Memory B cell (primary cell): ENCODE measurements around the gene RTEL1.
"Not testable (repeated sequence)": the region's sequence is repeated elsewhere in the genome, so short reads cannot be mapped to it uniquely, and the experiment has no call there.

ENCODE experiments used
- ATAC-seq: fragments of 150-1000 bp; cut with Tn5 transposase; 2 replicates; pipeline ENCODE4 v1.10.0; 2021; ENCODE audit warnings: low read depth, mild to moderate bottlenecking, moderate library complexity
- DNase-seq, 2 donors: peaks; one replicate each; pipeline ENCODE4 v3.0.0; 2022; ENCODE audit warnings: low spot score in 2 of 2
- H3K27ac Mint-ChIP-seq: one replicate; pipeline ENCODE4 v1.8.0; 2022; ENCODE audit warnings: mild to moderate bottlenecking, moderate library complexity, mixed read lengths
- H3K27me3 Mint-ChIP-seq: one replicate; pipeline ENCODE4 v1.8.0; 2022; ENCODE audit warnings: mixed read lengths
- H3K36me3 Mint-ChIP-seq: one replicate; pipeline ENCODE4 v1.8.0; 2022; ENCODE audit warnings: mild to moderate bottlenecking, mixed read lengths
- H3K4me1 Mint-ChIP-seq: one replicate; pipeline ENCODE4 v1.8.0; 2022; ENCODE audit warnings: mixed read lengths
- H3K4me3 Mint-ChIP-seq: one replicate; pipeline ENCODE4 v1.8.0; 2022; ENCODE audit warnings: mild to moderate bottlenecking, moderate library complexity, mixed read lengths
- H3K9me3 Mint-ChIP-seq: one replicate; pipeline ENCODE4 v1.8.0; 2022; ENCODE audit warnings: mixed read lengths

RTEL1 gene, protein sequence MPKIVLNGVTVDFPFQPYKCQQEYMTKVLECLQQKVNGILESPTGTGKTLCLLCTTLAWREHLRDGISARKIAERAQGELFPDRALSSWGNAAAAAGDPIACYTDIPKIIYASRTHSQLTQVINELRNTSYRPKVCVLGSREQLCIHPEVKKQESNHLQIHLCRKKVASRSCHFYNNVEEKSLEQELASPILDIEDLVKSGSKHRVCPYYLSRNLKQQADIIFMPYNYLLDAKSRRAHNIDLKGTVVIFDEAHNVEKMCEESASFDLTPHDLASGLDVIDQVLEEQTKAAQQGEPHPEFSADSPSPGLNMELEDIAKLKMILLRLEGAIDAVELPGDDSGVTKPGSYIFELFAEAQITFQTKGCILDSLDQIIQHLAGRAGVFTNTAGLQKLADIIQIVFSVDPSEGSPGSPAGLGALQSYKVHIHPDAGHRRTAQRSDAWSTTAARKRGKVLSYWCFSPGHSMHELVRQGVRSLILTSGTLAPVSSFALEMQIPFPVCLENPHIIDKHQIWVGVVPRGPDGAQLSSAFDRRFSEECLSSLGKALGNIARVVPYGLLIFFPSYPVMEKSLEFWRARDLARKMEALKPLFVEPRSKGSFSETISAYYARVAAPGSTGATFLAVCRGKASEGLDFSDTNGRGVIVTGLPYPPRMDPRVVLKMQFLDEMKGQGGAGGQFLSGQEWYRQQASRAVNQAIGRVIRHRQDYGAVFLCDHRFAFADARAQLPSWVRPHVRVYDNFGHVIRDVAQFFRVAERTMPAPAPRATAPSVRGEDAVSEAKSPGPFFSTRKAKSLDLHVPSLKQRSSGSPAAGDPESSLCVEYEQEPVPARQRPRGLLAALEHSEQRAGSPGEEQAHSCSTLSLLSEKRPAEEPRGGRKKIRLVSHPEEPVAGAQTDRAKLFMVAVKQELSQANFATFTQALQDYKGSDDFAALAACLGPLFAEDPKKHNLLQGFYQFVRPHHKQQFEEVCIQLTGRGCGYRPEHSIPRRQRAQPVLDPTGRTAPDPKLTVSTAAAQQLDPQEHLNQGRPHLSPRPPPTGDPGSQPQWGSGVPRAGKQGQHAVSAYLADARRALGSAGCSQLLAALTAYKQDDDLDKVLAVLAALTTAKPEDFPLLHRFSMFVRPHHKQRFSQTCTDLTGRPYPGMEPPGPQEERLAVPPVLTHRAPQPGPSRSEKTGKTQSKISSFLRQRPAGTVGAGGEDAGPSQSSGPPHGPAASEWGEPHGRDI (N-terminal part only)

DNA sequence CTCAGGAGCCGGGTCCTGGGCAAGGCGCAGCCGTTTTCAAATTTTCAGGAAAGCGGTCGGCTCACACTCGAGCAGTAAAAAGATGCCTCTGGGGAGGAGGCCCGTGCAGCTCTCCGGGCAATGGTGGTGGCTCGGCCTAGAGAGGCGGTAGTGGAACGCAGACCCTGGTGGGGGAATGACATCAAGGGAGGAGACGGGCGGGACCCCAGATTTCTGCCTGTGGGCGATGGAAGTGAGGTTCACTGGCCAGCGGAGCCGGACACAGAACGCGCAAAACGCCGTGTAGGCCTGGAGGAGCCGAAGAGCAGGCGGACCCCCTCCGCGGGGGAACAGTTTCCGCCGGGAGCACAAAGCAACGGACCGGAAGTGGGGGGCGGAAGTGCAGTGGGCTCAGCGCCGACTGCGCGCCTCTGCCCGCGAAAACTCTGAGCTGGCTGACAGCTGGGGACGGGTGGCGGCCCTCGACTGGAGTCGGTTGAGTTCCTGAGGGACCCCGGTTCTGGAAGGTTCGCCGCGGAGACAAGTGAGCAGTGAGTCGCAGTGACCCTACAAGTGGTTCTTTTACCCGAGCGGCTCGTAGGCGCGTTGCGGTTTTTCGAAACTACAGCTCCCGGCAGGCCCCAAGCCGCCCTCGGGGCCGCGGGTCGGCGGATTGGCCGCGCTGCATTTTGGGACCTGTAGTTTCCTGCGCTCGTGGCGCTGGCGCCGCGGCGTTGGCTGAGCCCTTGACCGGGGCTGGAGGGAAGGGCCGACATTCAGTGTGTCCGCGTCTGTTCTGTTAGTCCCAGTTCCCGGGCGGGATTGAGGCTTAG is at the start of gene RTEL1:
Gene RTEL1 (plus strand): TSS at position 376 of the 812 bp plus-strand sequence. CDS start 1,091 bp downstream, outside the sequence.
- peaks cover 17% of the 10 kb centered on the region for H3K4me1 Mint-ChIP-seq
- H3K27ac Mint-ChIP-seq, result peak within 1 kb of the TSS; percentile 74
- H3K27me3 Mint-ChIP-seq, result peaks cover 4% of the 10 kb centered on the region
- peaks cover 3% of the 10 kb centered on the region for H3K36me3 Mint-ChIP-seq
- ATAC-seq, result peak; percentile 89
- peak within 1 kb of the TSS; percentile 90 for H3K4me3 Mint-ChIP-seq
- no peaks in the 10 kb centered on the region for H3K9me3 Mint-ChIP-seq
- DNase-seq, result peak; percentile 87 to 98

DNA sequence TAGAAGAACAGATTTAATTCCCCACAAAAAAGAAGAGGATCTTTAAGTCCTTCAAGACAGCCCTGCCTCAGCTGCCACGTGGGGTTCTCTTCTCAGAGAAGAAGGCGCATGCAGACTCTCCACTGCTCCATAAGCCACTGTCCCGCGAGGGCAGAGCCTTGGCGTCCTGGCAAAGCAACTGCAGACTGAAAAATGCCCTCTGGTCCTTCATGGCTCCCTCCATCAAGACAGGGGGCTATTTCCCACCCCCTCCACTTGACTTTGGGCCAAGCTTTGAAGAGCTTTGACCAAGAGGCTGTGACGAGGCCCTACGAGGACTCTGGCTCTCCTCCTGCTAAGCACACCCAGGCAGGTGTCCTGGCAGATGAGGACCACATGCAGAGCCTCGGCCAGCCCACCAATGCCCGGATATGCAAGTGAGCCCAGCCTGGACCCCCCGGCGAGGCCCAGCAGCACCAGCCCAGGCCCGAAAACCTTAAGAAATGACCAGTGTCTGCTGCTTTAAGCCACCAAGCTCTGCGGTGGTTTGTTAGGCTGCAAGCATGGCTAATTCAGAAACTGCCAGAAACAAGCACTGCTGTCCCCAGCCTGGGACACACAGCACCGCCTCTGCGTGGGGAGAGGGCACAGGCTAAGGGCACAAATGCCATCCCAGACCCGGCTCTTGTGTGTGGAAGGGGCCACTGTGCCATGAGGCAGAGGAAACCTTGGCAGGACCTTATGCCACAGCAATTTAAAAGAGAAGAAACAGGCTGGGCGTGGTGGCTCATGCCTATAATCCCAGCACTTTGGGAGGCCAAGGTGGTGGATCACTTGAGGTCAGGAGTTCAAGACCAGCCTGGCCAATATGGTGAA is 47.3 kb upstream of the RTEL1 start:
- ATAC-seq, result no peak
- Mint-ChIP-seq H3K36me3 (peaks cover 7% of the 10 kb centered on the region), H3K27ac (no peak overlapping the region), H3K27me3 (no peaks in the 10 kb centered on the region), H3K4me3 (no peak overlapping the region), H3K4me1 (peaks cover 12% of the 10 kb centered on the region), H3K9me3 (no peaks in the 10 kb centered on the region)
- no peak for DNase-seq

DNA sequence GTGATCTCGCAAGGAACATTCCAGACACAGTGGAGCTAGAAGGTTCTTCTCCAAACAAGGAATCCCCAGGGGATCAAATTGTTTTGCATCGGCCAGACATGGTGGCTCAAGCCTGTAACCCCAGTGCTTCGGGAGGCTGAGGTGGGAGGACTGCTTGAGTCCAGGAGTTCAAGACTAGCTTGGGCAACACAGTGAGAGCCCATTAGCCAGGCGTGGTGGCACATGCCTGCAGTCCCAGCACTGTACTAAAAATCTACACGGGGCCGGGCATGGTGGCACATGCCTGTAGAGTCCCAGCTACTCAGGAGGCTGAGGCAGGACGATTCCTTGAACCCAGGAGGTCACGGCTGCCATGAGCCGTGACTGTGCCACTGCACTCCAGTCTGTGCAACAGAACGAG is 46.5 kb upstream of the RTEL1 start:
- Mint-ChIP-seq H3K4me1 (peaks cover 11% of the 10 kb centered on the region), H3K4me3 (no peak overlapping the region), H3K27me3 (no peaks in the 10 kb centered on the region), H3K27ac (no peak overlapping the region), H3K36me3 (peaks cover 10% of the 10 kb centered on the region), H3K9me3 (no peaks in the 10 kb centered on the region)
- no peak for ATAC-seq
- DNase-seq, result no peak

DNA sequence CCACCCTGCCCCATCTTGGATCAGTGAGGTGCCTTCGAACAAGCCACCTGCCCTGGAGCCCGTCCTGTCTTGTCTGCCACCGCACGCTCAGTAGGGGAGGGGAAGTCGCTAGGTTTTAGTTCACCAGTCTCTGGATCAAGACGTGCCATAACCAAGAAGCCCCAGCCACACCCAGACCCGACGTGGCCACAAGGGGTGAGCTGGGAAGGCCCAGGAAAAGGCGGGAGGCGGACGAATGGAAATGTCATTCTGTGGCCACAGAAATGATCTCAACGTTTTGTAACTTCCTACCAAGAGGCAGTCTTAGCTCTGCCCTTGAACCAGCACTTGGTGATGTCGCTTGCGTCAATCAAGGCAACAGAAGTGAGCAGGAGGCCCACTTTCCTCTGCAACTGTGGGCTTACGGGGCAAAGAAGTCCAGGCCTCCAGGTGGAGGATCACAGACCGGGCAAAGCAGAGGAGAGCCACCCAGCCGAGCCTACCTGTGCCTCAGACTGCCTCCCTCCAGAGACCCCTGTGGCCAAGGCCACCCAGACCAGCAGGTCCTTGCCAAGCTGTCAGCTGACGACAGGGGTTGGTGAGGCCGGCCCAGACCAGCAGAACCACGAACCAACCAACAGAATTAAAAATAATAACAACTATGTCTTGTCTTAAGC is 45.7 kb upstream of the RTEL1 start:
- peaks cover 9% of the 10 kb centered on the region for H3K4me1 Mint-ChIP-seq
- peaks cover 12% of the 10 kb centered on the region for H3K36me3 Mint-ChIP-seq
- H3K27ac Mint-ChIP-seq, result no peak overlapping the region
- no peaks in the 10 kb centered on the region for H3K27me3 Mint-ChIP-seq
- DNase-seq, result no peak
- H3K9me3 Mint-ChIP-seq, result no peaks in the 10 kb centered on the region
- no peak for ATAC-seq
- no peak overlapping the region for H3K4me3 Mint-ChIP-seq

DNA sequence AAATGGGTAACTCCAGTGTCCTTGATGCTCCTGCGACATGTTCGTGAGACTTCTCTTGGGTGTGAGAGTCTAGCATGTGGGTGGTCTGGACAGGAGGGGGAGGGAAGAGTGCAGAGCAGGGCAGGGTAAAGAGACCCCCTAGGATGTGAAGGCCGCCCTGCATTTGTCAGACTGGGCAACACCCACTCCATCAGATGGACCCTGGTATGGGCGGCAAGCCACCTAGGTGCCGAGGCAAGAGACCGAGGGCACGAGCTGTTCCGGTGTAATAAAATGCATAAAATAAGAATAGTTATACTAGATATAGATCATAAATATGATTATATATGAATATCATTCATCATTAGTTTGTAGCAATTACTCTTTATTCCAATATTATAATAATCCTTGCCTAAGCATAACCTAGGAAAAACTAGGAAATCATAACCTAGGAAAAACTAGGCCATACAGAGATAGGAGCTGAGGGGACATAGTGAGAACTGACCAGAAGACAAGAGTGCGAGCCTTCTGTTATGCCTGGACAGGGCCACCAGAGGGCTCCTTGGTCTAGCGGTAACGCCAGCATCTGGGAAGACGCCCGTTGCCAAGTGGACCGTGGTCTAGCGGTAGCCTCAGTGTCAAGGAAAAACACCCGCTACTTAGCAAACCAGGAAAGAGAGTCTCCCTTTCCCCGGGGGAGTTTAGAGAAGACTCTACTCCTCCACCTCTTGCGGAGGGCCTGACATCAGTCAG is 44.1 kb upstream of the RTEL1 start:
- Mint-ChIP-seq H3K4me1 (peaks cover 13% of the 10 kb centered on the region), H3K36me3 (peaks cover 15% of the 10 kb centered on the region)
- H3K4me3 Mint-ChIP-seq, DNase-seq, H3K9me3 Mint-ChIP-seq, H3K27me3 Mint-ChIP-seq, H3K27ac Mint-ChIP-seq, ATAC-seq: not testable (repeated sequence)

DNA sequence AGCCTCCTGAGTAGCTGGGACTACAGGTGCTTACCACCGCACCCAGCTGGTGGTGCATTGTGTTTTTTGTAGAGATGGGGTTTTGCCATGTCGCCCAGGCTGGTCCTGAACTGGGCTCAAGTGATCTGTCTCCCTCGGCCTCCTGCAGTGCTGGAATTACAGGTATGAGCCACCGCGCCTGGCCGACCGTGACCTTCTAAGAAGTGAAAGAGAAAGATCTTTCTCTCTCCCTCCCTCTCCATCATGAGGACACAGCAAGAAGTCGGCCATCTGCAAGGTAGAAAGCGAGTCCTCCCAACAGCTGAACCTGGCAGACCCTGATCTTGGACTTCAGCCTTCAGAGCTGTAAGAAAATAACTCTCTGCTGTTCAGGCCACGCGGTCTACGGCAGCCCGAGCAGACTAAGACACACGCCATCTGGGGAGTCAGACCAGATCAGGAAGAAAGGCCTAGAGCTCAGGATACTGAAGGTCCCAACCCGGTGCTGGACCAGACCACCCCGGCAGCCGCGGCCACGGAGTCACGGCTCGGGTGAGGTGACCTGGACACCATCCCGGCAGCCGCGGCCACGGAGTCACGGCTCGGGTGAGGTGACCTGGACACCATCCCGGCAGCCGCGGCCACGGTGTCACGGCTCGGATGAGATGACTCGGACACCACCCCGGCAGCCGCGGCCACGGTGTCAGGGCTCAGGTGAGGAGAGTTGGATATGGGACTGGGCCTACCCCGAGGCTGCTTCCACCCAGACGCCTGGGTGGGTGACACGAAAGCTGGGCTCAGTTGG is 40.8 kb upstream of the RTEL1 start:
- H3K27me3 Mint-ChIP-seq, result no peaks in the 10 kb centered on the region

DNA sequence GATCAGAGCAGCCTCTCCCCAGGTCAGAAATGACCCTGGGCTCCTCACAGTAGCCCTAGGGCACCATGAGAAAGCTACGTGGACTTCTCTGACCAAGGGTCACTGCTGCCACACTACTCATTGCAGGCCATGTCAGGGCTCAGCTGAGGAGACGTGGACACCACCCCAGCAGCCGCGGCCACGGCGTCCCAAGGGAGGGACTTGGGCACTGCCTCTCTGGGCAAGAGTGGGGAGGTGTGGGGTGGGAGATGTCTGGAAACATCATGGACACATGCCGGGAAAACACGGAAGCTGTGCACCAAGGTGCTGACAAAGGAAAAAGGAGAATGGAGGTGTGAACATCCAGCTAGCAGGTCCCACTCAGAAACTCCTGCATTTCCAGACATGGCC is 40.2 kb upstream of the RTEL1 start:
- no peak overlapping the region for H3K27ac Mint-ChIP-seq
- peaks cover 26% of the 10 kb centered on the region for H3K4me1 Mint-ChIP-seq
- no peaks in the 10 kb centered on the region for H3K9me3 Mint-ChIP-seq
- no peaks in the 10 kb centered on the region for H3K27me3 Mint-ChIP-seq
- H3K36me3 Mint-ChIP-seq, result peaks cover 18% of the 10 kb centered on the region
- DNase-seq (no peak), ATAC-seq (no peak)
- no peak overlapping the region for H3K4me3 Mint-ChIP-seq

More for the DNA sequence above, 40.8 kb upstream of the RTEL1 start:
- ATAC-seq, result peak; percentile 27
- DNase-seq, result no peak
- Mint-ChIP-seq H3K4me1 (peaks cover 20% of the 10 kb centered on the region), H3K27ac (no peak overlapping the region), H3K36me3 (peaks cover 15% of the 10 kb centered on the region), H3K4me3 (no peak overlapping the region), H3K9me3 (no peaks in the 10 kb centered on the region)

DNA sequence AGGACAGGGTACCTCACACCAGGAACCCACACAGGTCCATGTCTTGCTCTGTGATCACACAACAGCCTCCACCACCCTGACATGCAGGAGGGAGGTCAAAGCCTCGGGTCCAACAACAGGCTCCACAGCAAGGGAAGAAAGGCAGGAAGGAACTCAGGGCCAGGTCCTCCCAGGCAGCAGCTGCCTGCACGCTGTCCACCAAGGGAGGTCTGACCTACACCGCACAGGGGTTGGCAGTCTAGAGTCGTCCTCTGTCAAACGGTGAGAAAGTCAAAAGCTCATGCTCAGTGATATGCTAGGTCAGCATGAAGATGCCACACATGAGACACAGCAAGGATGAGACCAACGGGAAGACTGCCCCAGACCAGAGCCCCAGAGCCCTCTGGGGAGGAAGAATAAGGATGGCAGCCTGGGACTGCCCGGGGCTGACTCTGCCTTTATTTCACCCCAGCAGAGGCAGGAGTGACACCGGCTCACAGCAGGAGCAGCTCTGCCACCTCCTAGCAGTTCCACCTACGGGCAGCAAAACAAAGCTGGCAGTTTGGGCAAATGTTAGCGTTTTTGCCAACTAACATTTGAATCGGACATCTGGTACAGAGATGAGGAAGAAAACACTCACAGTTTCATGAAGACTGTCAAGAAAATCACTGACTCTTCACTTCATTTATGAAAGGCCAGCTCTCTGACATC is 39.7 kb upstream of the RTEL1 start:
- Mint-ChIP-seq H3K36me3 (peaks cover 20% of the 10 kb centered on the region), H3K27me3 (no peaks in the 10 kb centered on the region), H3K4me3 (no peak overlapping the region), H3K27ac (no peak overlapping the region), H3K9me3 (no peaks in the 10 kb centered on the region), H3K4me1 (peaks cover 26% of the 10 kb centered on the region)
- no peak for ATAC-seq
- no peak for DNase-seq

DNA sequence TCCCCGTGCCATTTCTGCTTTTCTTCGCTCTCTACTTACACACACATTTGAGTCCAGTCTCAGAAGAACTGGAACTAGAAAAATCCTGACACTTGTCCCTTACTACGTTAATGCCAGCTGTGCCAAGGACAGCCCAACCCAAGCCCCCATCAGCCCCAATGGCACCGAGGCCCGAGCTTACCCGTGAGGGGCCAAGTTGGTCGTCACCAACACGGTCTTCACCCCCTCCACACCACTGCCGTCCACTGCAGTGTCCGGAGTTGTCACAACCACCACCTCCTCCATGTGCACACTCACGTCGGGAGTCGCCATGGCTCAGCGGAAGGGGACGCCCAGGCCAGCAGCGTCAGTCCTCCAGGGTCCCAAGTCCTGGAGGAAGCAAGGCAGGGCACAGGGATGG is 39.0 kb upstream of the RTEL1 start:
- H3K36me3 Mint-ChIP-seq, result peaks cover 18% of the 10 kb centered on the region
- H3K27me3 Mint-ChIP-seq, result no peaks in the 10 kb centered on the region
- H3K4me1 Mint-ChIP-seq, result peaks cover 24% of the 10 kb centered on the region
- H3K4me3 Mint-ChIP-seq, result no peak overlapping the region
- no peaks in the 10 kb centered on the region for H3K9me3 Mint-ChIP-seq
- no peak for DNase-seq
- no peak overlapping the region for H3K27ac Mint-ChIP-seq
- no peak for ATAC-seq

DNA sequence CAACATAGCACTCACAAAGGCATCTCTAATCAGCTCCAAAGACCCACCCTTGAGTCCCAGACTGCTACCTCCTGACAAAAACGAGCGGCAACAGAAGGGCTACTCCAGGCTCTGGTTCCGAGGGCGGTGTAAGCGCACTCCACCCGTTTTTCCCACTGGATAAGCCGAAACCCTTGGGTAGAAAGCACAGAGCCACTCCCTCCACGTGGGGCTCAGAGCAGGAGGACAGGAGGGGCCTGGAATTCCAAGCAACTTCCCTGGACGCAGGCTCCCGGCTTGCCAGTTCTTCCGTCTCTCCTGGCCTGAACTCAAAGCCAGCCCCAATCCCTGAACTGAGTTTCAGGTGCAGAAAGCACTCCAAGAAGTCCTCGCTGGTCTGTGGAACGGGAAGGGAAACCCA is 38.6 kb upstream of the RTEL1 start:
- ATAC-seq (no peak), DNase-seq (no peak)
- H3K9me3 Mint-ChIP-seq, result no peaks in the 10 kb centered on the region
- peaks cover 26% of the 10 kb centered on the region for H3K4me1 Mint-ChIP-seq
- no peak overlapping the region for H3K27ac Mint-ChIP-seq
- peaks cover 18% of the 10 kb centered on the region for H3K36me3 Mint-ChIP-seq
- H3K27me3 Mint-ChIP-seq, result no peaks in the 10 kb centered on the region
- H3K4me3 Mint-ChIP-seq, result no peak overlapping the region

DNA sequence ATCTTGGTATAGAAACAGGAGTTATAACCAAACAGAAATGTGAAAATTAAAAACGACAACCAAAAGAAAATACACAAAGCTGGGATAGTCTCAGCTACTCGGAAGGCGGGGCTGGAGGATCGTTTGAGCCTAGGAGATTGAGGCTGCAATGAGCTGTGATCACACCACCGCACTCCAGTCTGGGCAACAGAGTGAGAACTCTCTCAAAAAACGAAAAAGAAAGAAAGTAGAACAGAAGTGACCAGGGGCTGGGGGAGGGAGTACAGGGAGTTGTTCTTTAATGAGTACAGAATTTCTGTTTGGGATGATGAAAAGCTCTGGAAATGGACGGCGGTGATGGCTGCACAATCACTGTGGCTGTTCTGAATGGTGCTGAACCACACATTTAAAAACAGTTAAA is 37.1 kb upstream of the RTEL1 start:
- Mint-ChIP-seq H3K36me3 (peaks cover 12% of the 10 kb centered on the region), H3K4me3 (no peak overlapping the region), H3K27ac (peak overlapping the region; percentile 11), H3K9me3 (no peaks in the 10 kb centered on the region), H3K27me3 (no peaks in the 10 kb centered on the region), H3K4me1 (peaks cover 27% of the 10 kb centered on the region)
- no peak for ATAC-seq
- DNase-seq, result no peak
